Karpas-422 (cell line): ENCODE data around the gene DTX4. TPM values are rescaled to one million over a fixed set of nuclear protein-coding genes. Genes with fewer than 3 reads are reported as not detected.

Source experiments
- DNase-seq: peaks from one replicate; pipeline ENCODE4 v3.0.0-alpha.2; 2015
- H2AFZ ChIP-seq: fragments of 200-600 bp; sonication (generic); 2 replicates; pipeline ENCODE4 v1.6.1; 2014; ENCODE audit warnings: antibody characterized with exemption, low read length, mixed read lengths
- H3K27ac ChIP-seq: fragments of 200-600 bp; sonication (generic); 2 replicates; pipeline ENCODE4 v1.5.1; 2014; ENCODE audit warnings: mild to moderate bottlenecking, low read length, moderate library complexity
- H3K27me3 ChIP-seq: fragments of 200-600 bp; sonication (generic); 2 replicates; pipeline ENCODE4 v1.6.1; 2014; ENCODE audit warnings: low read length, mixed read lengths
- H3K36me3 ChIP-seq: fragments of 200-600 bp; sonication (generic); 2 replicates; pipeline ENCODE4 v1.6.1; 2014; ENCODE audit warnings: low read length, mixed read lengths; ENCODE audit not compliant: insufficient read depth
- H3K4me1 ChIP-seq: fragments of 200-600 bp; sonication (generic); 2 replicates; pipeline ENCODE4 v1.6.1; 2014; ENCODE audit warnings: mild to moderate bottlenecking, low read length, mixed read lengths
- H3K4me2 ChIP-seq: fragments of 200-600 bp; sonication (generic); 2 replicates; pipeline ENCODE4 v1.6.1; 2014; ENCODE audit warnings: low read length, low read depth, mild to moderate bottlenecking; ENCODE audit not compliant: poor library complexity, severe bottlenecking
- H3K4me3 ChIP-seq: fragments of 200-600 bp; sonication (generic); 2 replicates; pipeline ENCODE4 v1.5.1; 2014; ENCODE audit warnings: mild to moderate bottlenecking, antibody characterized with exemption, low read length, mixed read lengths
- H3K79me2 ChIP-seq: fragments of 200-600 bp; sonication (generic); 2 replicates; pipeline ENCODE4 v1.6.1; 2014; ENCODE audit warnings: mild to moderate bottlenecking, low read length, mixed read lengths
- H3K9ac ChIP-seq: fragments of 200-600 bp; sonication (generic); 2 replicates; pipeline ENCODE4 v1.6.0; 2014; ENCODE audit warnings: low read length
- H3K9me2 ChIP-seq: fragments of 200-600 bp; sonication (generic), shearing (Covaris generic); replicated peaks from 2 replicates; pipeline ENCODE4 v1.6.0; 2014; ENCODE audit warnings: mild to moderate bottlenecking, low read length, moderate library complexity; ENCODE audit not compliant: insufficient read depth
- H3K9me3 ChIP-seq: fragments of 300-700, 200-600 bp; sonication (generic); 2 replicates; pipeline ENCODE4 v1.6.1; 2014; ENCODE audit warnings: low read length, mixed read lengths
- H4K20me1 ChIP-seq: fragments of 200-600 bp; sonication (generic); 2 replicates; pipeline ENCODE4 v1.6.1; 2014; ENCODE audit warnings: mild to moderate bottlenecking, antibody characterized with exemption, low read length, low read depth; ENCODE audit not compliant: insufficient read depth
- small RNA-seq: library from RNA; depleted of rRNA; stranded (forward); fragments of <200 nt; gene quantifications from one replicate; pipeline ENCODE3, GENCODE V24; 2014
- total RNA-seq: library from RNA; depleted of rRNA; stranded (reverse); fragments of >200 nt; shearing (Covaris generic); gene quantifications from 2 replicates; pipeline ENCODE4 v1.2.3, GENCODE V29; 2014; ENCODE audit warnings: low replicate concordance; rRNA removed

The DTX4 gene
- total RNA-seq, 1 experiment from 2014 or later = 8.4 TPM

GRCh38 chr11:59243633-59244032 is 71.7 kb downstream of the DTX4 start:
- Histone ChIP-seq H3K27me3 (no peaks in the 10 kb centered on the region), H3K36me3 (no peaks in the 10 kb centered on the region), H3K27ac (no peak overlapping the region), H3K9me3 (0 out of 2 replicates have a peak, but pooled peaks cover 6% of the 10 kb centered on the region), H3K9ac (no peak overlapping the region), H3K4me1 (no peaks in the 10 kb centered on the region), H3K4me2 (no peak overlapping the region), H3K9me2 (no peaks in the 10 kb centered on the region), H3K4me3 (no peak overlapping the region), H3K79me2 (no peaks in the 10 kb centered on the region), H2AFZ (no peak overlapping the region), H4K20me1 (no peaks in the 10 kb centered on the region)
- no peak for DNase-seq

GRCh38 chr11:59247531-59248227 is 75.7 kb downstream of the DTX4 start:
- DNase-seq = no peak
- H3K4me2 ChIP-seq = no peak overlapping the region

GRCh38 chr11:59249535-59249934 is 77.6 kb downstream of the DTX4 start:
- Histone ChIP-seq H4K20me1 (no peaks in the 10 kb centered on the region), H3K4me2 (no peak overlapping the region), H3K79me2 (no peaks in the 10 kb centered on the region), H3K4me3 (no peak overlapping the region), H3K9ac (no peak overlapping the region), H3K36me3 (no peaks in the 10 kb centered on the region), H2AFZ (no peak overlapping the region), H3K9me3 (no peaks in the 10 kb centered on the region), H3K27ac (no peak overlapping the region), H3K4me1 (no peaks in the 10 kb centered on the region), H3K27me3 (no peaks in the 10 kb centered on the region), H3K9me2 (no peaks in the 10 kb centered on the region)
- DNase-seq = no peak

More at GRCh38 chr11:59247531-59248227, 75.7 kb downstream of the DTX4 start:
- no peaks in the 10 kb centered on the region for H3K9me2 ChIP-seq
- no peaks in the 10 kb centered on the region for H3K27me3 ChIP-seq
- H3K9me3 ChIP-seq = no peaks in the 10 kb centered on the region
- no peaks in the 10 kb centered on the region for H3K79me2 ChIP-seq
- H3K36me3 ChIP-seq = no peaks in the 10 kb centered on the region
- no peak overlapping the region for H2AFZ ChIP-seq
- H3K4me1 ChIP-seq = no peaks in the 10 kb centered on the region
- H3K4me3 ChIP-seq = no peak overlapping the region
- H3K27ac ChIP-seq = no peak overlapping the region
- no peak overlapping the region for H3K9ac ChIP-seq
- no peaks in the 10 kb centered on the region for H4K20me1 ChIP-seq

- no peaks in the 10 kb centered on the region for H4K20me1 ChIP-seq
- no peak overlapping the region for H3K4me2 ChIP-seq
- no peak overlapping the region for H3K9ac ChIP-seq
- no peak overlapping the region for H3K4me3 ChIP-seq
- H2AFZ ChIP-seq = no peak overlapping the region
- no peaks in the 10 kb centered on the region for H3K9me3 ChIP-seq
- H3K27ac ChIP-seq = no peak overlapping the region
- no peaks in the 10 kb centered on the region for H3K27me3 ChIP-seq
- DNase-seq = no peak
- H3K36me3 ChIP-seq = no peaks in the 10 kb centered on the region
- no peaks in the 10 kb centered on the region for H3K4me1 ChIP-seq
- H3K79me2 ChIP-seq = no peaks in the 10 kb centered on the region
- no peaks in the 10 kb centered on the region for H3K9me2 ChIP-seq
These were observed 81.1 kb downstream of the DTX4 start for GRCh38 chr11:59253001-59253400.

GRCh38 chr11:59254286-59254685 is 82.4 kb downstream of the DTX4 start:
- H3K4me2 ChIP-seq = no peak overlapping the region
- H4K20me1 ChIP-seq = no peaks in the 10 kb centered on the region
- H3K9ac ChIP-seq = no peak overlapping the region
- no peak overlapping the region for H2AFZ ChIP-seq
- no peaks in the 10 kb centered on the region for H3K4me1 ChIP-seq
- no peak for DNase-seq
- no peak overlapping the region for H3K27ac ChIP-seq
- H3K4me3 ChIP-seq = no peak overlapping the region
- no peaks in the 10 kb centered on the region for H3K9me2 ChIP-seq
- H3K36me3 ChIP-seq = no peaks in the 10 kb centered on the region
- no peaks in the 10 kb centered on the region for H3K27me3 ChIP-seq
- no peaks in the 10 kb centered on the region for H3K9me3 ChIP-seq
- H3K79me2 ChIP-seq = no peaks in the 10 kb centered on the region

- Histone ChIP-seq H3K9ac (no peak overlapping the region), H3K9me3 (no peaks in the 10 kb centered on the region), H3K4me1 (peaks cover 9% of the 10 kb centered on the region), H3K4me2 (no peak overlapping the region), H3K36me3 (no peaks in the 10 kb centered on the region), H3K27me3 (no peaks in the 10 kb centered on the region), H4K20me1 (no peaks in the 10 kb centered on the region), H3K27ac (no peak overlapping the region), H3K4me3 (no peak overlapping the region), H3K9me2 (no peaks in the 10 kb centered on the region), H2AFZ (no peak overlapping the region), H3K79me2 (no peaks in the 10 kb centered on the region)
- no peak for DNase-seq
These were observed 83.3 kb downstream of the DTX4 start for GRCh38 chr11:59255281-59255680.

Small RNA genes lying within 50 kb of the gene (small RNA-seq; reads per million reads assigned to genes)
- gene RN7SL42P = not detected

Other genes starting within 250 kb of the DTX4 start
- gene GLYATL1, start 232.6 kb upstream of the DTX4 start, total RNA-seq = not detected in 2 replicates
- not detected in 2 replicates for gene GLYATL1B, start 85.8 kb upstream of the DTX4 start, total RNA-seq
- 10.7 and 19.9 TPM in 2 replicates for gene FAM111B, start 64.9 kb upstream of the DTX4 start, total RNA-seq
- 48.2 and 64.1 TPM in 2 replicates for gene FAM111A, start 29.3 kb upstream of the DTX4 start, total RNA-seq
- 59.6 and 80.0 TPM in 2 replicates for gene MPEG1, start 40.8 kb downstream of the DTX4 start, total RNA-seq
- gene OR5AN1, start 186.8 kb downstream of the DTX4 start, total RNA-seq = 0.04 and 0.45 TPM in 2 replicates